Stimulated activated naive B cell treated with anti-CD40 and anti-IgM and Interleukin-4, amounts not matched to agents 10 μg/mL and 1 μg/mL and 100 μg/mL, for 72 hours (primary cell): ENCODE results near the gene CNFN.

Source experiments
- ATAC-seq, 2 donors: fragments of 150-1000 bp; cut with Tn5 transposase; replicated peaks; 2 replicates each; pipeline ENCODE4 v1.10.0; 2021; ENCODE audit warnings: moderate library complexity in 1 of 2
- DNase-seq: peaks from one replicate; pipeline ENCODE4 v3.0.0; 2021
- H3K27ac Mint-ChIP-seq: one replicate; pipeline ENCODE4 v1.8.0; 2022; ENCODE audit warnings: mild to moderate bottlenecking, mixed read lengths
- H3K27me3 Mint-ChIP-seq, 2 donors: one replicate each; pipeline ENCODE4 v1.8.0; 2022; ENCODE audit warnings: mixed read lengths in 2 of 2
- H3K36me3 Mint-ChIP-seq, 2 donors: one replicate each; pipeline ENCODE4 v1.8.0; 2022; ENCODE audit warnings: mixed read lengths in 2 of 2, mild to moderate bottlenecking in 1 of 2
- H3K4me1 Mint-ChIP-seq, 2 donors: one replicate each; pipeline ENCODE4 v1.8.0; 2022; ENCODE audit warnings: mixed read lengths in 2 of 2, mild to moderate bottlenecking in 1 of 2
- H3K4me3 Mint-ChIP-seq, 2 donors: one replicate each; pipeline ENCODE4 v1.8.0; 2022; ENCODE audit warnings: mild to moderate bottlenecking in 2 of 2, mixed read lengths in 2 of 2, moderate library complexity in 1 of 2
- H3K9me3 Mint-ChIP-seq, 2 donors: one replicate each; pipeline ENCODE4 v1.8.0; 2022; ENCODE audit warnings: mixed read lengths in 2 of 2, mild to moderate bottlenecking in 1 of 2

CNFN gene

DNA sequence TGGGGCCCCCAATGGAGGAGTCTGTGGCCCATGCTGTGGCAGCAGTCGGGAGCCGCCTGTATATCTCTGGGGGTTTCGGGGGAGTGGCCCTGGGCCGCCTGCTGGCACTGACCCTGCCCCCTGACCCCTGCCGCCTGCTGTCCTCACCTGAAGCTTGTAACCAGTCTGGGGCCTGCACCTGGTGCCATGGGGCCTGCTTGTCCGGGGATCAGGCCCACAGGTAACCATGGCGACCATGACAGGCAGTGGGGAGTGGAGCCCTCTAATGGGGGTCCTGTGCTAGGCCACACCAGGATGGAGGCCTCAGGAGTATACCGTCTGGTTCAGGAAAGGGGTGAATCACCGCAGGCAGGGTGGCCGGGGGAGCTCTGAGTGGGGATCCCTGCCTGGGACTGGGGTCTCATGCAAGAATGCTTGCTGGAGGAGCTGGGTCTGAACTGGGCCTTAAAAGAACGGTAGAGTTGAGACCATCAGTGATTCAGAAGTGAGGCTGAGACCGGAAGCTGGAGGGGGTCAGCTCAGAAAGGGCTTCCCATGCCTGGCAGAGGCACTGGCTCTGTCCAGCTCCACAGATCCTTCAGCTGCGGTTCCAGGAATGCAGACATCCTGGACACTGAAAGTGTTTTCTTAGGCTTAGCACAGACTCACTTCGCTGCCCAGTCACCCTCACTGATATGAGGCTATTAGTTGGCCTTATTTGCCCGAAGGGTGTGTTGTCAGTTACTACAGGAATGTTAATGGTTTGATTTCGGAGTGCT is 29.1 kb downstream of the CNFN start:
- H3K27me3 Mint-ChIP-seq: no peaks in the 10 kb centered on the region
- H3K36me3 Mint-ChIP-seq: peaks cover 49 to 70% of the 10 kb centered on the region in 2 donors
- H3K9me3 Mint-ChIP-seq: peaks cover 8 to 15% of the 10 kb centered on the region in 2 donors
- no peak overlapping the region for H3K4me3 Mint-ChIP-seq
- DNase-seq (no peak), ATAC-seq (no peak)
- H3K27ac Mint-ChIP-seq: peak overlapping the region; percentile 38
- peaks cover 23 to 34% of the 10 kb centered on the region in 2 donors for H3K4me1 Mint-ChIP-seq

DNA sequence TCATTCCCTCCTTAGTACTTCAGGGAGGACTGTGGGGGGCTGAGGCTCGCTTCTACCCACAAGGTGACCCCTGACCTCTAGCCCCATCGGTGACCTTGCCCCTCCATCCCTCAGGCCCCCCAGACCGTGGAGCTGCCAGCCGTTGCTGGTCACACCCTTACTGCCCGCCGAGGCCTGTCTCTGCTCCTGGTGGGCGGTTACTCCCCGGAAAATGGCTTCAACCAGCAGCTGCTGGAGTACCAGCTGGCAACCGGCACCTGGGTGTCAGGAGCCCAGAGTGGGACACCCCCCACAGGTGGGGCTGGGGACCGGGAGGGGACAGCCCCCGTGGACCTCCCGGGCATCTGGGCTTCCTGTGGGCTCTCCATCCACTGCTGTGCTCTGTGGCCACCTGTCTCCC is 32.8 kb downstream of the CNFN start:
- Mint-ChIP-seq H3K36me3 (peaks cover 43 to 59% of the 10 kb centered on the region in 2 donors), H3K4me3 (no peak overlapping the region), H3K27me3 (no peaks in the 10 kb centered on the region), H3K4me1 (peaks cover 4 to 7% of the 10 kb centered on the region in 2 donors), H3K27ac (no peak overlapping the region), H3K9me3 (no peaks in the 10 kb centered on the region)
- ATAC-seq (no peak), DNase-seq (no peak)

DNA sequence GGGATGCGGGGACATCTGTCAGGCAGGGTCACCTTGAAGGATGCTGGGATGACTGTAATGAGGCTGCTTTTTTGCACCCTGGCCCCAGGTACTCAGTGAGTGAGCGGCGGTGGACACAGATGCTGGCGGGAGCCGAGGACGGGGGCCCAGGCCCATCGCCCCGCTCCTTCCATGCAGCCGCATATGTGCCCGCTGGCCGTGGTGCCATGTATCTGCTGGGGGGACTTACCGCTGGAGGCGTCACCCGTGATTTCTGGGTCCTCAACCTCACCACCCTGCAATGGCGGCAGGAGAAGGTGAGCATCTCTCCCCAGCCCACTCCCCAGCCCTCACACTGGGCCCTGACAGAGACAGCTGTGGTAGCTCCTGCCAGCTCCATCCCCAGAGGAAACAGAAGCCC is 33.4 kb downstream of the CNFN start:
- ATAC-seq (no peak), DNase-seq (no peak)
- Mint-ChIP-seq H3K27me3 (no peaks in the 10 kb centered on the region), H3K9me3 (no peaks in the 10 kb centered on the region), H3K27ac (no peak overlapping the region), H3K4me1 (peaks cover 4 to 5% of the 10 kb centered on the region in 2 donors), H3K36me3 (peaks cover 47 to 58% of the 10 kb centered on the region in 2 donors), H3K4me3 (no peak overlapping the region)

DNA sequence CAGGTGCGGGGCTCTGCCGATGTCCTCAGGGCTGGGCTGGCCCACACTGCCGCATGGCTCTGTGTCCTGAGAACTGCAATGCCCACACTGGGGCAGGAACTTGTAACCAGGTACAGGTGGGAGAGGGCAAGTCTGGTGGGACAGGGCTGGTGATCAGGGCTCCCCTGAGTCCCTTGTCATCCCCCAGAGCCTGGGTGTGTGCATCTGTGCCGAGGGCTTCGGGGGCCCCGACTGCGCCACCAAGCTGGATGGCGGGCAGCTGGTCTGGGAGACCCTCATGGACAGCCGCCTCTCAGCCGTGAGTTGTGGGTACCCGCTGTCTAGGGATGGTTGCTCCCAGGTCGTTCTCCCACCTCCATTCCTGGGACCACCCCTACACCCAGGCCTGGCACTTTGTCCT is 34.2 kb downstream of the CNFN start:
- ATAC-seq (no peak), DNase-seq (no peak)
- H3K27me3 Mint-ChIP-seq: no peaks in the 10 kb centered on the region
- no peak overlapping the region for H3K27ac Mint-ChIP-seq
- H3K4me1 Mint-ChIP-seq: peaks cover 0 to 4% of the 10 kb centered on the region in 2 donors
- H3K4me3 Mint-ChIP-seq: no peak overlapping the region
- H3K36me3 Mint-ChIP-seq: peaks cover 43 to 51% of the 10 kb centered on the region in 2 donors
- H3K9me3 Mint-ChIP-seq: no peaks in the 10 kb centered on the region

DNA sequence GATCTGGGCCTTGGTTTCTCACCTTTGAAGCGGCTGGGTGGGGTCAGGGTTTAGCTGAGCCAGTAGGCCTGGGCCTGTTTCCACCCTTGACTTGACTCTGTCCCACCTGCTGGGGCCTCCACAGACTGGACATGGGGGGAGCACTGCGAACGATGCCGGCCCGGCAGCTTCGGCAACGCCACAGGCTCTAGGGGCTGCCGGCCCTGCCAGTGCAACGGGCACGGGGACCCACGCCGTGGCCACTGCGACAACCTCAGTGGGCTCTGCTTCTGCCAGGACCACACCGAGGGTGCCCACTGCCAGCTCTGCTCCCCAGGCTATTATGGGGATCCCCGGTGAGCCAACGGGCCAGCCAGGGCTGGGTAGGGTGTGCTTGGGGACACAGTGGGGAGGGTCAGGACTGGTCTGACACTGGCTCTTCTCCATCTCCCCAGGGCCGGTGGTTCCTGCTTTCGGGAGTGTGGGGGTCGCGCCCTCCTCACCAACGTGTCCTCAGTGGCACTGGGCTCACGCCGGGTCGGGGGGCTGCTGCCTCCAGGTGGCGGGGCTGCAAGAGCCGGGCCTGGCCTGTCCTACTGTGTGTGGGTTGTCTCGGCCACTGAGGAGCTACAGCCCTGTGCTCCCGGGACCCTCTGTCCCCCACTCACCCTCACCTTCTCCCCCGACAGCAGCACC is 36.6 kb downstream of the CNFN start:
- Mint-ChIP-seq H3K9me3 (no peaks in the 10 kb centered on the region), H3K4me3 (no peak overlapping the region), H3K27ac (peak overlapping the region; percentile 63), H3K27me3 (no peaks in the 10 kb centered on the region), H3K36me3 (peaks cover 42 to 48% of the 10 kb centered on the region in 2 donors), H3K4me1 (peaks cover 0 to 4% of the 10 kb centered on the region in 2 donors)
- ATAC-seq: no peak
- DNase-seq: no peak

- DNase-seq (no peak), ATAC-seq (peak; percentile 70 to 72)
- H3K9me3 Mint-ChIP-seq: no peaks in the 10 kb centered on the region
- peak overlapping the region; percentile 63 for H3K27ac Mint-ChIP-seq
- no peaks in the 10 kb centered on the region for H3K27me3 Mint-ChIP-seq
- peaks cover 0 to 4% of the 10 kb centered on the region in 2 donors for H3K4me1 Mint-ChIP-seq
- no peak overlapping the region for H3K4me3 Mint-ChIP-seq
- H3K36me3 Mint-ChIP-seq: peaks cover 40 to 49% of the 10 kb centered on the region in 2 donors
Measured at GRCh38 chr19:42352301-42353259, 37.5 kb downstream of the CNFN start.

DNA sequence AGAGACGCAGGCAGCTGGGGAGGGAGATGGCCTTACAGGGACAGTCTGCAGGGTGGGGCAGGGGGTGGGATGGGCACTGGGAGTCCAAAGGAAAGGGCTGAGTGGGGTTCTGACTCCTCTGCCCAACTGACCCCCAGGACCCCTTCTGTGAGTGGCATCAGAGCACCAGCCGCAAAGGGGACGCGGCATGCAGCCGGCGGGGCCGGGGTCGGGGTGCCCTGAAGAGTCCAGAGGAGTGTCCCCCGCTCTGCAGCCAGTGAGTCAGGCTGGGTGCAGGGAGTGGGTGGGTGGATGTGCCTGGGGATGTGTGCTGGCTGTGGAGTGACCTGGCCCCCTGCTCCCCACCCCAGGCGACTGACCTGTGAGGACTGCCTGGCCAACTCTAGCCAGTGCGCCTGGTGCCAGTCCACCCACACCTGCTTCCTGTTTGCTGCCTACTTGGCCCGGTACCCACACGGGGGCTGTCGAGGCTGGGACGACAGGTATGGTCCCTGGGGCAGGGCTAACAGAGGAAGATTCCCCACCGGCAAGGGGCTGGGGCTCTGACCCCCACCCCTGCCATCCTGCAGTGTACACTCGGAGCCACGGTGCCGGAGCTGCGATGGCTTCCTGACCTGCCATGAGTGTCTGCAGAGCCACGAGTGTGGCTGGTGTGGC is 38.9 kb downstream of the CNFN start:
- DNase-seq (no peak), ATAC-seq (no peak)
- no peaks in the 10 kb centered on the region for H3K9me3 Mint-ChIP-seq
- H3K27me3 Mint-ChIP-seq: no peaks in the 10 kb centered on the region
- H3K4me3 Mint-ChIP-seq: no peak overlapping the region
- H3K4me1 Mint-ChIP-seq: peaks cover 0 to 4% of the 10 kb centered on the region in 2 donors
- H3K27ac Mint-ChIP-seq: no peak overlapping the region
- peaks cover 35 to 46% of the 10 kb centered on the region in 2 donors for H3K36me3 Mint-ChIP-seq

- Mint-ChIP-seq H3K4me3 (no peak overlapping the region), H3K36me3 (peaks cover 33 to 51% of the 10 kb centered on the region in 2 donors), H3K4me1 (peaks cover 0 to 4% of the 10 kb centered on the region in 2 donors), H3K9me3 (no peaks in the 10 kb centered on the region), H3K27ac (no peak overlapping the region), H3K27me3 (no peaks in the 10 kb centered on the region)
- ATAC-seq (no peak), DNase-seq (no peak)
Measured at GRCh38 chr19:42350417-42350816, 39.7 kb downstream of the CNFN start.

GRCh38 chr19:42349378-42350107 is 40.6 kb downstream of the CNFN start:
- Mint-ChIP-seq H3K27ac (no peak overlapping the region), H3K36me3 (peaks cover 37 to 54% of the 10 kb centered on the region in 2 donors), H3K4me1 (peaks cover 0 to 3% of the 10 kb centered on the region in 2 donors), H3K27me3 (no peaks in the 10 kb centered on the region), H3K9me3 (no peaks in the 10 kb centered on the region), H3K4me3 (no peak overlapping the region)
- ATAC-seq (no peak), DNase-seq (no peak)

DNA sequence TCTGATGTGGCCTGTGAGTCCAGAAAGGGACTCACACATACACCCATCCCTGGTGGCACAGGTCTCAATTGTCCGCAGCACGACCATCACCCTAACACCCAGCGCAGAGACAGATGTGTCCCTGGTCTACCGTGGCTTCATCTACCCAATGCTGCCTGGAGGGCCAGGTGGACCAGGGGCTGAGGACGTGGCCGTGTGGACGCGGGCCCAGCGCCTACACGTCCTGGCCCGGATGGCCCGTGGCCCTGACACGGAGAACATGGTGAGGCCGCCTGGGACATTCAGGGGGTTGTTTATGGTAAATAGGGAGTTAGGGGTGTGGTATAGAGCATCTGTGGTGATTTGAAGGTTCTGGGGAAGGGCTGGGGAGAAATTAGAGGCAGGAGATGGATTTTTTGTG is 41.9 kb downstream of the CNFN start:
- peaks cover 36 to 55% of the 10 kb centered on the region in 2 donors for H3K36me3 Mint-ChIP-seq
- H3K27ac Mint-ChIP-seq: no peak overlapping the region
- H3K4me3 Mint-ChIP-seq: no peak overlapping the region
- H3K4me1 Mint-ChIP-seq: peaks cover 0 to 3% of the 10 kb centered on the region in 2 donors
- ATAC-seq (no peak), DNase-seq (no peak)
- no peaks in the 10 kb centered on the region for H3K9me3 Mint-ChIP-seq
- no peaks in the 10 kb centered on the region for H3K27me3 Mint-ChIP-seq

DNA sequence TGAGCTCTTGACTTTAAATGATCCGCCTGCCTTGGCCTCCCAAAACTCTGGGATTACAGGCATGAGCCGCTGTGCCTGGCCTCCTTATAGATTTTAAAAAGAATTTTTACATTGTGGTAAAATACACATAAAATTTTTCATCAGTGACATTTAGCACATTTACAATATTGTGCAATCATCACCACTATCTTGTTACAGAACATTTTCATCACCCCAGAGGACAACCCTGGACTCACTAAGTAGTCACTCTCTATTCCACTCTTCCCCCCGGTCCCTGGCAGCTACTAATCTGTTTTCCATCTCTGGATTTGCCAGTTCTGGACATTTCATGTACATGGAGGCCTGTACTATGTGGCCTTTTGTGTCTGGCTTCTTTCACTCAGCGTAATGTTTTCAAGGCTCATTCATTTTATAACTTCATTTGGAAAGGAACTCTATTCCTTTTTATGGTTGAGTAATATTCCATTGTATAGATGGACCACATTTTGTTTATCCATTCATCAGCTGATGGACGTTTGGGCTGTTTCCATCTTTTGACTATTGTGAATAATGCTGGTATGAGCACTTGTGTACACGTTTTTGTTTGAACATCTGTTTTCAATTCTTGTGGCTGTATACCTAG is 44.8 kb downstream of the CNFN start:
- H3K36me3 Mint-ChIP-seq: peaks cover 33 to 62% of the 10 kb centered on the region in 2 donors
- ATAC-seq: no peak
- H3K4me3 Mint-ChIP-seq: no peak overlapping the region
- no peak for DNase-seq
- H3K27me3 Mint-ChIP-seq: no peaks in the 10 kb centered on the region
- no peak overlapping the region for H3K27ac Mint-ChIP-seq
- H3K4me1 Mint-ChIP-seq: no peaks in the 10 kb centered on the region
- H3K9me3 Mint-ChIP-seq: no peaks in the 10 kb centered on the region

DNA sequence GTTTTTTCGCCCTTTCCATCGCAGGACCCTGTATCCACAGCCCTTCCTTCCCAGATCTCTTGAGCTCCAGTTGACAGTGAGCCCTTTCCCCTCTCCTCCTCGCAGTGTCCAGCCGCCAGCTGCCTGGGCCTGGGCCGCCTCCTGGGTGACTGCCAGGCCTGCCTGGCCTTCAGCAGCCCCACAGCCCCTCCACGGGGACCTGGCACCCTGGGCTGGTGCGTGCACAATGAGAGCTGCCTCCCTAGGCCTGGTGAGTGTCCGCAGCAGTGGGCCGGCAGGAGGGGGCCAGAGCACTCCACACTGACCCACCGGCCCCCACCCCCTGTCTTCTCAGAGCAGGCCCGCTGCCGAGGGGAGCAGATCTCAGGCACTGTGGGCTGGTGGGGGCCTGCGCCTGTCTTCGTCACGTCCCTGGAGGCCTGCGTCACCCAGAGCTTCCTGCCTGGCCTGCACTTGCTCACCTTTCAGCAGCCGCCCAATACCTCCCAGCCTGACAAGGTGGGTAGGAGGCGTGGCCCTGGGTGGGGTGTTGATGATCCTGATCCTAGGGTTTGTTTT is 45.7 kb downstream of the CNFN start:
- H3K36me3 Mint-ChIP-seq: peaks cover 30 to 58% of the 10 kb centered on the region in 2 donors

More for the DNA sequence above, 45.7 kb downstream of the CNFN start:
- H3K27ac Mint-ChIP-seq: no peak overlapping the region
- H3K4me3 Mint-ChIP-seq: no peak overlapping the region
- H3K4me1 Mint-ChIP-seq: no peaks in the 10 kb centered on the region
- no peaks in the 10 kb centered on the region for H3K27me3 Mint-ChIP-seq
- ATAC-seq (no peak), DNase-seq (no peak)
- H3K9me3 Mint-ChIP-seq: no peaks in the 10 kb centered on the region
